ENCODE results near the gene ALDOC.

DNA sequence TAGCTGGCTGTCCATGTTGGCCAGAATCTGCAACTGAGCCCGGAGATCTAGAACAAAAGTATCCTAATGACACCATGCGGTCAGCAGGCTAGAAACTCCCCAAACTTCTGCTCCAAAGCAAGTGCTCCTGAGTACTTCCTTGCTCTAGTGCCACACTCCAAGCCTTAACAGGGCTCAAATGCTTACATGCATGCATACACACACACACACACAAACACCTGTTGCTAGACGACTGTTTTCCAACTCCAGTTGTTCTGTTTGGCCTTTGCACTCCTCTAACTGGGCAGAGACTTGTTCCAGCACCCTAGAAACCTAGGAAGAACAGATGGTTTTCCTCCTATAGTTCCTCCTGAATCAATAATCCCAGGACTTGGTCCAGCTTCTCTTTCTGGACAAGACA is 7.7 kb upstream of the ALDOC start:
- TF ChIP-seq CTCF (IDR thresholded peaks at IDR 0.05 in 4 of 5, conservative IDR thresholded peaks at IDR 0.05 in 1 of 5) (no peak), POLR2A (IDR thresholded peaks at IDR 0.05) (no peak)
